Heart right ventricle (tissue), 16 donors: ENCODE data around the gene TPM2. TPM values are rescaled to one million over a fixed set of nuclear protein-coding genes. Genes with fewer than 3 reads are reported as not detected.

Source experiments
- ATAC-seq, 8 donors: fragments of 200-7000 bp; cut with Tn5 transposase; one replicate each; pipeline ENCODE4 v1.9.1; 2020; ENCODE audit warnings: mild to moderate bottlenecking in 8 of 8, moderate library complexity in 8 of 8, moderate number of reproducible peaks in 1 of 8
- DNase-seq, 2 donors: peaks; one replicate each; pipeline ENCODE4 v3.0.0-alpha.2; 2020
- H3K27ac ChIP-seq, 10 donors: fragments of 200-600 bp; sonication (generic) in 2 of 10; one replicate each; pipeline versions ENCODE4 v1.5.0 to v1.8.0; 2020 to 2022; ENCODE audit warnings: mild to moderate bottlenecking in 3 of 10
- H3K27me3 ChIP-seq, 7 donors: fragments of 200-600 bp; one replicate each; pipeline ENCODE4 v1.8.0; 2021 to 2022; ENCODE audit warnings: mild to moderate bottlenecking in 2 of 7
- H3K36me3 ChIP-seq, 9 donors: fragments of 200-600 bp; sonication (generic) in 1 of 9; one replicate each; pipeline versions ENCODE4 v1.5.0 to v1.8.0; 2020 to 2022; ENCODE audit warnings: mild to moderate bottlenecking in 2 of 9
- H3K4me1 ChIP-seq, 9 donors: fragments of 200-600 bp; sonication (generic) in 1 of 9; one replicate each; pipeline versions ENCODE4 v1.5.0 to v1.8.0; 2020 to 2022; ENCODE audit warnings: mild to moderate bottlenecking in 4 of 9
- H3K4me3 ChIP-seq, 10 donors: fragments of 200-600 bp; sonication (generic) in 2 of 10; one replicate each; pipeline versions ENCODE4 v1.5.0 to v1.8.0; 2020 to 2022; ENCODE audit warnings: mild to moderate bottlenecking in 7 of 10, moderate library complexity in 2 of 10
- H3K9me3 ChIP-seq, 11 donors: fragments of 200-600 bp in 10 of 11; sonication (generic) in 2 of 11; one replicate each; pipeline versions ENCODE4 v1.5.0 to v1.8.0; 2013 to 2022; ENCODE audit warnings: mild to moderate bottlenecking in 2 of 11, control low read depth in 1 of 11, moderate library complexity in 1 of 11
- CTCF ChIP-seq, 9 donors: fragments of 200-600 bp; sonication (generic) in 2 of 9; IDR thresholded peaks; one replicate each; pipeline versions ENCODE4 v1.5.0 to v1.8.0; 2021 to 2022; ENCODE audit warnings: antibody characterized with exemption in 9 of 9, mild to moderate bottlenecking in 5 of 9, moderate library complexity in 1 of 9
- WGBS, 2 donors: extraction: QIAGEN DNeasy Blood & Tissue Kit; methylation state at CpG; one replicate each; pipeline ENCODE4 v1.1.7; 2013; ENCODE audit warnings: inconsistent platforms in 1 of 2; 5-methylcytosine and 5-hydroxymethylcytosine counted together
- intact Hi-C, 10 donors: fragments of 100-400 bp; cut with DNase I; formaldehyde crosslinking; loops; one replicate each; pipeline versions ENCODE4 v1.11.1 to v1.14.2; 2022
- polyA plus RNA-seq, 2 donors: library from polyadenylated mRNA; stranded (reverse); fragments of 200-250 nt; gene quantifications; one replicate each; pipeline ENCODE4 v1.2.3, GENCODE V29; 2013
- total RNA-seq, 10 donors: library from RNA; stranded (reverse); fragmentation: NEBNext Ultra II Directional in 3 of 10; extraction: Animal tissue kit (Norgen Biotek cat#: 25700) in 3 of 10; gene quantifications; one replicate each; pipeline versions ENCODE4 v1.2.1 to v1.2.4, GENCODE V29; 2021 to 2023
- donor health status: Arrhythmogenic right ventricular cardiomyopathy.
- donor health status: ischemic (EF 13 %, LVEDD 7.1; RV severe dilation, severe dysfunction).
- donor health status: healthy with polysubstance abuse.
- donor health status: DM: no; HTN: yes; CAD: no.
- donor health status: DM: no; HTN: no; CAD: no.
- donor health status: ischemic (EF 25% LVEDD 6.9; RV normal size, moderate dysfunction).
- donor health status: ischemic (EF 25% LVEDD 5.7; RV mildly dilated, moderate dysfunction).
- donor health status: healthy.
- donor health status: DM: yes; HTN: yes; CAD: no.
- donor health status: Ischemic cardiomyopathy.
- donor health status: ischemic (EF 35%, LVEDD 5.7; RV mildly dilated, moderate dysfunction).
- donor health status: nonischemic (EF 11% LVEDD 7.7; RV severe dilation, severe dysfunction).
- donor health status: DM: yes; HTN: yes; CAD: no.
- donor health status: PGD.
- donor health status: ischemic (EF 29% LVEDD 5.4; RV normal size, mild dysfunction).
- donor health status: nonischemic (EF 23%, LVEDD 6.1; RV moderate dilation, normal function).

The TPM2 gene
- total and polyA plus RNA-seq, 12 donors: 548 to 1,940 (median 784) TPM

- Histone ChIP-seq H3K36me3 (peaks cover 14 to 92% (median 65%) of the 10 kb centered on the region in 9 donors), H3K27me3 (no peaks in the 10 kb centered on the region), H3K4me1 (peaks cover 17 to 31% (median 27%) of the 10 kb centered on the region in 9 donors), H3K27ac (no peak overlapping the region), H3K9me3 (no peaks in the 10 kb centered on the region), H3K4me3 (no peak overlapping the region)
- intact Hi-C loops: loop anchor here in 2 of 10 donors (10.0 kb wide), 1 partner anchor 59 kb away; the partner anchor contains the start of gene ARHGEF39 (in 2 of the 2)
- DNase-seq (no peak), ATAC-seq (no peak)
- 83 to 86% methylated on average over 2 of the region's 2 CpGs for WGBS, 2 donors
- TF ChIP-seq CTCF (IDR thresholded peaks at IDR 0.05): no peak
Observed at GRCh38 chr9:35723426-35723825, 33.7 kb upstream of the TPM2 start.

DNA sequence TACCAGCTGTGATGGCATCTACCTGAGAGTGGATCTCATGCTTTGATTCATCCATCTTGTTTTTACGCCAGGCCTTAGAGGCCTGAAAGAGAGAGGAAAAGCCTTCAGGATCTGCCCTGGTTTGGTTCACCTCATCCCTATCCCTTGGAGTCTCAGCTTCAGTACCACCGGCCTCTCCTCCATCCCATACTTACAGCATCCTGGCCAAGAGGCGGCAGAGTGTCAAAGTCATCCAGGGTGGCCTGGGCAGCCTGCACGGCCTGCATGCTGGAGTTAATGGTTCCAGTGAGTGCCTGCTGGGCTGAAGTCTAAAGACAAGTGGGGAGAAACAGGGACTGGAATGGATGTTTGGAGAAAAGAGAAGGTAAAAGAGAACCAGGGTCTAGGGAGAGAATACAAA lies 29.8 kb upstream of the TPM2 start:
- peaks cover 23 to 100% (median 98%) of the 10 kb centered on the region in 9 donors for H3K36me3 ChIP-seq
- no peak for DNase-seq
- WGBS, 2 donors: 93 to 97% methylated on average over 4 of the region's 4 CpGs
- no peak for TF ChIP-seq CTCF (IDR thresholded peaks at IDR 0.05)
- H3K4me1 ChIP-seq: no peaks in the 10 kb centered on the region
- no peaks in the 10 kb centered on the region for H3K27me3 ChIP-seq
- H3K27ac ChIP-seq: no peak overlapping the region
- intact Hi-C loops: no loop called here
- no peaks in the 10 kb centered on the region for H3K9me3 ChIP-seq
- ATAC-seq: no peak
- H3K4me3 ChIP-seq: no peak overlapping the region

GRCh38 chr9:35718721-35719511 lies 29.2 kb upstream of the TPM2 start:
- peak in 2 of 8 donors; percentile 6 to 12 for ATAC-seq
- Histone ChIP-seq H3K36me3 (peaks cover 25 to 100% (median 98%) of the 10 kb centered on the region in 9 donors), H3K4me3 (no peak overlapping the region), H3K27ac (no peak overlapping the region), H3K27me3 (no peaks in the 10 kb centered on the region), H3K4me1 (no peaks in the 10 kb centered on the region), H3K9me3 (no peaks in the 10 kb centered on the region)
- 91 to 92% methylated on average over 15 of the region's 15 CpGs for WGBS, 2 donors
- no peak for DNase-seq
- intact Hi-C loops: no loop called here
- TF ChIP-seq CTCF (IDR thresholded peaks at IDR 0.05): no peak

DNA sequence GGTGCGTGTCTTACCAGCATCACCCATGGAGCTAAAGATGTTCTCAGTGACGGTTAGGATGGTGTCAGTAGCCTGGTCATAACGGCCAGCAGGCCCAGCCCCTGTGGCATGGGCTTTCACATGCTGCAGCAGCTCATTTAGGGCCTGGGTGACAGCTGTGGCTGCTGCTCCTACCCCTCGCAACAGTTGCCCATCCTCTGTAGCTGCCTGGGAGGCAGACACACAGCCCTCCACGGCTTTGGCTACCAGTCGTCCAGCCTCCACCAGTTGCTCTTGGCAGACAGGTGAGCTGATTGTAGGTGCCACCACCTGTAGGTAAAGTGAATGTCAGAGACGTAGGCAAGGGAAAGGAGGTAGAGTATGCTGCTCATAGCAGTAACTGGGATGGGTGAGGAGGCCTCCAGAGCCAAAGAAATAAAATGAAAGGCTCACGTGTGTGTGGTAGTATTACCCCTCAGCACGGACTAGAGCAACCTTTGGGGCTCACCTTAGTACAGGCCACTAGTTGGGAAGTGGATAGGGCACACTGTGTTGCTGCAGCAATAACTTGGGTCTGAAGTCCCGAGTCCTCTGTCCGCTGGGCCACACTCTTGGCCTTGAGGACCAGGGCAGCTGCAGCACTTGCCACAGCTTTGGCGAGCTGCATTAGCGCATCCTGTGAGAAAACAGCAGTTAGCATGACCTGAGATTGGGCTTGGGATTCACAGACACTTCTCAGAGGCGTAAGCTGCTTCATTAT lies 27.6 kb upstream of the TPM2 start:
- no peak for TF ChIP-seq CTCF (IDR thresholded peaks at IDR 0.05)
- H3K9me3 ChIP-seq: no peaks in the 10 kb centered on the region
- no peak for ATAC-seq
- no peaks in the 10 kb centered on the region for H3K4me1 ChIP-seq
- DNase-seq: no peak
- WGBS, 2 donors: 91 to 94% methylated on average over 14 of the region's 14 CpGs
- no peak overlapping the region for H3K27ac ChIP-seq
- H3K4me3 ChIP-seq: no peak overlapping the region
- intact Hi-C loops: no loop called here
- H3K27me3 ChIP-seq: no peaks in the 10 kb centered on the region
- peaks cover 26 to 100% (median 100%) of the 10 kb centered on the region in 9 donors for H3K36me3 ChIP-seq
